ENCODE data around the gene NUDC.
A peak's percentile ranks its signal among the peaks of the same experiment; 100 is the strongest.

NUDC gene

GRCh38 chr1:26900001-26900814, 21.3 kb upstream of the NUDC start, which contains the start of gene GPATCH3 (continued):
- TF ChIP-seq SCRT1 (tag by site-specific recombination; IDR thresholded peaks at IDR 0.05; ENCODE audit: borderline replicate concordance) (no peak), BCL11A (tag by site-specific recombination; IDR thresholded peaks at IDR 0.05; ENCODE audit: low read depth) (no peak), ZNF624 (tag by site-specific recombination; IDR thresholded peaks at IDR 0.05) (no peak), ZBTB1 (tag by site-specific recombination; IDR thresholded peaks at IDR 0.05) (no peak), ZBTB49 (tag by site-specific recombination; IDR thresholded peaks at IDR 0.05; ENCODE audit: low read depth) (no peak), ZNF19 (tag by site-specific recombination; IDR thresholded peaks at IDR 0.05; ENCODE audit: low read depth) (no peak), ZNF670 (tag by site-specific recombination; IDR thresholded peaks at IDR 0.05; ENCODE audit: low read depth) (no peak), GFI1B (tag by site-specific recombination; IDR thresholded peaks at IDR 0.05) (no peak), ZNF366 (tag by site-specific recombination; conservative IDR thresholded peaks at IDR 0.05) (0 out of 2 replicates have a peak, but pooled peaks have one; percentile 16), ZNF146 (tag by site-specific recombination; IDR thresholded peaks at IDR 0.05) (0 out of 2 replicates have a peak, but pooled peaks have one; percentile 25), ZSCAN4 (tag by site-specific recombination; IDR thresholded peaks at IDR 0.05) (no peak), ZNF544 (tag by site-specific recombination; IDR thresholded peaks at IDR 0.05) (no peak), ZNF23 (tag by site-specific recombination; IDR thresholded peaks at IDR 0.05; ENCODE audit: borderline replicate concordance) (no peak), TRIM28 (IDR thresholded peaks at IDR 0.05; ENCODE audit: borderline replicate concordance, low read length) (peak; percentile 86), ZNF426 (tag by site-specific recombination; IDR thresholded peaks at IDR 0.05) (no peak), ZNF121 (tag by site-specific recombination; IDR thresholded peaks at IDR 0.05) (no peak), ZNF747 (tag by site-specific recombination; IDR thresholded peaks at IDR 0.05) (no peak), ZNF843 (tag by site-specific recombination; IDR thresholded peaks at IDR 0.05) (peak; percentile 79), ZNF18 (tag by site-specific recombination; IDR thresholded peaks at IDR 0.05) (no peak), ZNF10 (tag by site-specific recombination; IDR thresholded peaks at IDR 0.05) (no peak), ZNF548 (tag by site-specific recombination; IDR thresholded peaks at IDR 0.05) (no peak), OSR2 (tag by site-specific recombination; IDR thresholded peaks at IDR 0.05) (no peak), KLF9 (tag by site-specific recombination; IDR thresholded peaks at IDR 0.05; ENCODE audit: low read depth) (peak; percentile 57; the same call in 1 of the 2 replicates), ZNF654 (tag by site-specific recombination; IDR thresholded peaks at IDR 0.05; ENCODE audit: low read depth) (no peak), GLIS1 (tag by site-specific recombination; IDR thresholded peaks at IDR 0.05) (no peak), ZNF341 (tag by site-specific recombination; IDR thresholded peaks at IDR 0.05; ENCODE audit: low read depth) (peak; percentile 81), ZSCAN18 (tag by site-specific recombination; IDR thresholded peaks at IDR 0.05) (0 out of 2 replicates have a peak, but pooled peaks have one; percentile 57), ZBTB17 (tag by site-specific recombination; IDR thresholded peaks at IDR 0.05) (peak; percentile 86), ZNF610 (tag by site-specific recombination; IDR thresholded peaks at IDR 0.05; ENCODE audit: borderline replicate concordance) (0 out of 2 replicates have a peak, but pooled peaks have one; percentile 70), ZFHX2 (tag by site-specific recombination; conservative IDR thresholded peaks at IDR 0.05) (no peak; the same call in 1 of the 2 replicates), SP3 (tag by site-specific recombination; IDR thresholded peaks at IDR 0.05) (peak; percentile 73), ZNF704 (tag by site-specific recombination; IDR thresholded peaks at IDR 0.05) (peak; percentile 93), REPIN1 (tag by site-specific recombination; IDR thresholded peaks at IDR 0.05; ENCODE audit: low read depth) (no peak), ZNF558 (tag by site-specific recombination; IDR thresholded peaks at IDR 0.05) (no peak)
